Left lobe of liver (tissue), 2 donors: ENCODE data around the gene COX7A2L. TPM values are rescaled to one million over a fixed set of nuclear protein-coding genes. Genes with fewer than 3 reads are reported as not detected.
A peak's percentile ranks its signal among the peaks of the same experiment; 100 is the strongest.
"Not testable (repeated sequence)": the region's sequence is repeated elsewhere in the genome, so short reads cannot be mapped to it uniquely, and the experiment has no call there.

Experiments used
- ATAC-seq: fragments of 200-7000 bp; cut with Tn5 transposase; one replicate; pipeline ENCODE4 v1.9.1; 2020; ENCODE audit warnings: mild to moderate bottlenecking, moderate library complexity
- DNase-seq: peaks from one replicate; pipeline ENCODE4 v3.0.0-alpha.2; 2020; ENCODE audit warnings: low spot score
- total RNA-seq: library from RNA; stranded (reverse); gene quantifications from one replicate; pipeline ENCODE4 v1.2.1, GENCODE V29; 2021
- donor health status: DM: no; HTN: no; CAD: no; lungs with moderate emphysema.
- donor health status: DM: no; HTN: yes; CAD: no.

The COX7A2L gene, protein sequence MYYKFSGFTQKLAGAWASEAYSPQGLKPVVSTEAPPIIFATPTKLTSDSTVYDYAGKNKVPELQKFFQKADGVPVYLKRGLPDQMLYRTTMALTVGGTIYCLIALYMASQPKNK
- total RNA-seq: 38.5 TPM

DNA sequence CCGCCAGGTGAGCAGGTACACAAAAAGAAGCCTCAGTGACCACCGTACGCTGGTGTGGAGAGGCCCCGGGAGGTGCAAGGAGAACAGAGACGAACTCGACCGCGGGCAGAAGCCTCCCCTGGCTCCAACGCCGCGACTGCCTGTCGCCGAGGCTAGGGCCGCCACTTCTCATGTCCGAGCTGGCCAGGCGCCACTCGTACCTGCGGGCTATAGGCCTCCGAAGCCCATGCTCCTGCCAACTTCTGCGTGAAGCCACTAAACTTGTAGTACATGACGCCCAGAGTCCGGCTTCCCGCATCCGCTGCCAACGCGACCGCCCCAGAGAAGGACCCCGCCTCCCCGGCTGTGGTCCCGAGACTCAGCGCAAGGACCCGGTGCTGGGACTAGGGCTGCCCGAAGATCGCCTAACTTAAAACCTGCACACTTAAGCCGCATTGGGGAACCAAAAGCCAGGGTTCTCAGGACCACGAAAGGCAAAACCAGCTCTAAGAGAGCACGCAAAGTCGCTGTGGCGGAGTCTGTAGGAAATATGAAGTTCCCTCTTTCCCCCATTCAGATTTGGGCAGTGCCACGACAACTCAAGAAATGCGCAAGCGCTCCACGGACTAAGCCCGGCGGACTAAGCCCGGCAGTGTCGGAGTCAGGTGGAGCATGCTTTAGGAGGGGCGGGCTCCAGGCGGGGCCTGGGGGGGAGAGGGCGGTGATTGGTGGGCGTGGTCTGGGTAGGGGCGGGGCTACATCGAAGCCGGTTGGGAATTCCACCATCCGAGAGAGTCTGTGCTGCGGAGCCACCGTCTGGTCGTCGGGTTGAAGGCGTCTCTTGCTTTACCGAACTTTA lies at the start of gene COX7A2L:
COX7A2L (minus strand) TSS at position 328 of the 838 bp plus-strand sequence; CDS start at position 272, 56 bp downstream.
- ATAC-seq (peak; percentile 93), DNase-seq (peak; percentile 98)

DNA sequence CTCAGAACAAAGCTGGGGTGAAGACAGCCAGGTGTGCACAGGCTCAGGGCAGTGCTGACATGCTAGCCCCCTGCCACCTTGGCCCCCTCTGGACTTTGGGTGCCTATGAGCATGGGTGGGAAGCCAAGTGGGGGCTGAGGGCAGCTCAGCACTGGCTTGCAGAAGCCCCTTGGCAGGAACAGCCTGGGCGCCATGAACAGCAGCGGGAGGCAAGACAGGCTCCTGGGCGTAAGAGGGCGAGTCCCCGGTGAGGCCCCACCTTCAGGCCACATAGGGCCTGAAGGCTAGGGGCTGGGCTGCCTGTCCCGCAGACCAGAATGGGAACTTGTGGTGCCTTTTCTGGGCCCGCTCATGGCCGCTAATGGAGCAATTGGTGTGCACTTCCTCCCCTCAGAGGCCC lies 47.0 kb upstream of the COX7A2L start:
- ATAC-seq (no peak), DNase-seq (no peak)

DNA sequence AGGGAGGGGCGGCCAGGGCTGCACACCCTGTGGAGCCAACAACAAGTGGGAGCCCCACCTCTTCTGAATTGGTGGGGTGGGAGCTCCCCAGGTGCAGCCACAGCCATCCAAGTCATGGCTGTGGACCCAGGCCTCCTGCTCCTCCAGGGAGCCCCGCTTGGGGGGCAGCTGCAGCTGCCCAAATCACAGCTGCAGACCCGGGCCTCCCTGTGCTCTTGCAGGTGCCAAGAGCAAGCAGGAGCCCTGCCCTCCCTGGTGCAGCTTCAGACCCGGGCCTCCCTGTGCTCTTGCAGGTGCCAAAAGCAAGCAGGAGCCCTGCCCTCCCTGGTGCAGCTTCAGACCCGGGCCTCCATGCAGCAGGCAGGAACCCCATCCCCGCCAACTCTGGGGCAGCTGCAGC lies 46.5 kb upstream of the COX7A2L start:
- ATAC-seq: no peak
- DNase-seq: no peak

DNA sequence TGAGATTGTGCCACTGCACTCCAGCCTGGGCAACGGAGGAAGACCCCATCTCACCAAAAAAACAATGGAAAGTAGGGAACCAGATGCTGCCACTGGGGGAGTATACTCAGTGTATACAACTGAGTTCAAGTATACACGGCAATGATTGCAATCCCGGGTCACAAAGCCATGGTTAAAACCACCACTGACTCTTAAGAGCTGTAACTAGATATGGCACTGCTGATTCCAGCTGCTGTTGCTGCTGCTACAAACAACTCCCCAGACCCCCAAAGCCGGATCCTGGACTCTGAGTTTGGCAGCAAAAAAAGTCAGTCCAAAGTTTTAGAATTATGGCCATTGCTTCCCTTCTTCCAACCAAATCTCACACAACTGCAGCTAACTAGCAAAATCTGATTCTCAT lies 43.7 kb upstream of the COX7A2L start:
- ATAC-seq (no peak), DNase-seq (no peak)

DNA sequence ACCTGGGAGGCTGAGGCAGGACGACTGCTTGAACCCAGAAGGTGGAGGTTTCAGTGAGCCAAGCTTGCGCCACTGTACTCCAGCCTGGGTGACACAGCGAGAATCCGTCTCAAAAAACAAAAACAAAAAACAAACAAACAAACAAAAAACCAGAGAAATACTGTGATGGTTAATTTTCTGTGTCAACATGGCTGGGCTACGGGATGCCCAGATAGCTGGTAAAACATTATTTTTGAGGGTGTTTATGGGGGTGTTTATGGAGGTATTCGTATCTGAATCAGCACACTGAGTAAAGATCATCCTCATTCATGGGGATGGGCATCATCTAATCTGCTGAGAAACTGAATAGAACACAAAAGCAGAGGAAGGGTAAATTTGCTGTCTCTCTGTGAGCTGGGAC lies 40.8 kb upstream of the COX7A2L start:
- DNase-seq (no peak), ATAC-seq (no peak)

DNA sequence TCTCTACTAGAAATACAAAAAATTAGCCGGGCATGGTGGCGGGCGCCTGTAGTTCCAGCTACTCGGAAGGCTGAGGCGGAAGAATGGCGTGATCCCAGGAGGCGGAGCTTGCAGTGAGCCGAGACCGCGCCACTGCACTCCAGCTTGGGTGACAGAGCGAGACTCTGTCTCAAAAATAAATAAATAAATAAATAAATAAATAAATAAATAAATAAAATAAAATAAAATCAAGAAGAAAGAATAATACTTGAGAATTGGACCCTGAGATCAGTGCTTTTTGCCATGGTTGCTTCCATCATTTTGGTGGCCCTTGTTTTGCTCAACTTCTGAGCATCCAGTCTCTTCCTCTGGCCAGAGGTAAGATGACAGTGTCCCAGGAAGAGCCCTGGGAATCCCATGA lies 37.0 kb upstream of the COX7A2L start:
- not testable (repeated sequence) for ATAC-seq, DNase-seq

DNA sequence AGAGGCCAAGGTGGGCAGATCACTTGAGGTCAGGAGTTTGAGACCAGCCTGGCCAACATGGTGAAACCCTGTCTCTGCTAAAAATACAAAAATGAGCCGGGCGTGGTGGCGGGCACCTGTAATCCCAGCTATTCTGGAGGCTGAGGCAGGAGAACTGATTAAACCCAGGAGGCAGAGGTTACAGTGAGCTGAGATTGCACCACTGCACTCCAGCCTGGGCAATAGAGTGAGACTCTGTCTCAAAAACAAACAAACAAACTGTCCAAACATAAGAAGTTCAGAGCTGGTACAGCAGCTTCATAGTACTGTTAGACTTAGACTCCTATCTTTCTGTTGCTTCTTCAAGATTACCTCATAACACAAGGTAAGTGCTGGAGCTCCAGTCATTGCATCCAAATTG lies 32.3 kb upstream of the COX7A2L start:
- ATAC-seq, DNase-seq: not testable (repeated sequence)

DNA sequence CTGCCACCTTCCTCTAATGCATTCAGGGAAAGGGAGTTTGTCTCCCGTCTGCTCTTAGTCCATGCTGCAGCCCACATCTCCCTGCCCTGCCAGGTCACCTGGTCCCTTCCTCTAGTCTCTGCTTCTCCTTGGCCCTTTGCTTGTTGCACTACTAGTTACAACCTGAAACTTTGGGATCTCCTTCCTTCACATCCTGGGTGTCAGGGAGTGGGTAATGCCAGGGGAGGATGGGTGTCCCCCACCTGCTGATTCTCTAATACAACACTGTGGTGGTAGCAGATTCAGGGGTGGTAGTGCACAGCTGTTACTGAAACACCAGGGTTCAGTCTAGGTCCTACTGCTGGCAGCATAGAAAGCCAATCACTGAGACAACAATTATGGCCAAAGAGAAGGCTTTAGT lies 31.2 kb upstream of the COX7A2L start:
- DNase-seq (no peak), ATAC-seq (no peak)

DNA sequence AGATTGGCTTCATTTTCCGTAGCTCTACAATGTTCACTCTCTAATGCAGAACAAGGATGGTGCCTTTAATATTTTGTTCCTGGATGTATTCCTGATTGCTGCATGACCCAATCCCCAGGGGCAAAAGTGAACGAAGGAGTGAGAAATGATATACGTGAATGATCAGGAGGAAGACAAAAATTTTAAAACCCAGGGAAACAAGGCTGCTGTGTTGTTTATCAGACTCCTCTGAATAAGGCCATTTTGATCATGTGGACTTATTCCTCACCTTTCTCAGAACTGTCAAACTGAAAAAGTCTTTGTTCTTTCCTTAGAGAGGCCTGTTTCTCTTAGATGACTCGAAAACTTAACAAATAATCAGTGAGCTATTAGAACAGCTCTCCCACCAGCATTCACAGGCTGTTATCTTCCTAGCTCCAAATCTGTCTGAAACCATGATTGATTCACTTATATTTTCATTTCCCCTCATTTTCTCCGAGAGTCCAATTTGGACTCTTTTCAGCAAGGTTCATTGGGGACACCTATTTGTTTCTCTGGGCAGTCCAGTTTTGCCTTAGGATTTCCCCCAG lies 29.5 kb upstream of the COX7A2L start:
- ATAC-seq (no peak), DNase-seq (no peak)

DNA sequence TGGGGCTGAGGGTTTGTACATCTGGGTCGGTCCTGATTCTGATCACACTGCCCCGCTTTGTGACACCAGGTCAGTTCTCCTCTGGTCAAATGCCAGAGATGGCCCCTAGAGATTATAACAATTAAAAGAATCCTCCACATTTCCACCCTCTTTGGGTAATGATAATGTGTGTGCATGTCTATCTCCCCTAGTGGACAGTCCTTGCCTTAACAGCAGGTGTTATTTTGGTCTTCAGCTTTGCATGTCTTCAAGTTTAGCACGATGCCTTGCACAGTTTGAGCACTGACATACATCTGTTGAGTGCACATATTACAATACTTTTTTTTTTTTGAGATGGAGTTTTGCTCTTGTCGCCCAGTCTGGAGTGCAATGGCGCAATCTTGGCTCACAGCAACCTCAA lies 25.7 kb upstream of the COX7A2L start:
- no peak for DNase-seq
- ATAC-seq: no peak

DNA sequence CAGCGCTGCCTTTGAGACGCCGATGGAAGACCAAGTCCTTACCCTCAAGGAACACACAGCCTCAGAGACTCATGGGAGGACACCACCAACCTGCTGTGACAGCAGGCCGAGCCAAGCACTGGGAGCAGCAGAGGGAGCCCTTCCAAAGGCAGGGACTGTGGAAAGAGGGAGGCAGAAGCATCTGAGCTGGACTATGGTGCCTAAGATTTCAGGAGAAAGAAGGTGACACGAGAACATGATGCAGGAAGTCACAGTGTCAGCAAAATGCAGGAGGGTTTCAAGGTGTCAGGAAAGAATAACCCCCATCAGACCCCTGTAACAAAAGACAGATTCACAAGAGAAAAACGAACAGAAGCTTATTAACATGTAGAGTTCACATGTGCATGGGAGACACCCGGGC lies 24.2 kb upstream of the COX7A2L start:
- ATAC-seq: peak; percentile 50
- no peak for DNase-seq

DNA sequence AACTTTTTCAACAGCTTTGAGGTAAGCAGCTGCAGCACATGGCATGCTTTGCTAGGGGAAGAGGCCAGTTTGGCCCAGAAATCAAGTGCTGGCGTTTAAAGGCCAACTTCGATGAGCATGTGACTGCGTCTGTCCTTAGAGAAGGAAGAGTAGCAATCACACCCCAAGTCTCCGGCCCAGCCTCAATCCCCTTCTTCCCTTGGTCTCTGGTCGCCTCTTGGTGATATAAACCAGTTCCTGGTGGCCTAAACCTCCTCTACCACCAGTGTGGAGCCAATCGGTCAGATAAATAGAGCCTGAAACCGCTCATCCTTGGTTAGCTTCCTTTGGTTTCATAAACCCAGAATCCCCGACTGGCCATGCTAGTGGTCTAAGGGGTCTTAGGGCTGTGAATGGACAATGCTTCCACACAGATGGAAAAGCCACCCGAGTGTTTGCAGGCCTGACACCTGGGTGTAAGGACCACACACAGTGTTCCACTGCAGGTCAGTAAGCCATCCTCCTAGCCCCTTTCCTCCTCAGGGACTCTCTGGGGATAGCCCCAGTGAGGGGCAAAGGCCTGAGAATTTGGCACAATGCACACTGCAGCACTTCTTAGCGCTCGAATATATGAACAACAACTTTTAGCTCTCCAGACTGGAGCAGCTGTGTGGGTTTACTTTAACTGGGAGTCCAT lies 23.0 kb upstream of the COX7A2L start:
- ATAC-seq: no peak

DNA sequence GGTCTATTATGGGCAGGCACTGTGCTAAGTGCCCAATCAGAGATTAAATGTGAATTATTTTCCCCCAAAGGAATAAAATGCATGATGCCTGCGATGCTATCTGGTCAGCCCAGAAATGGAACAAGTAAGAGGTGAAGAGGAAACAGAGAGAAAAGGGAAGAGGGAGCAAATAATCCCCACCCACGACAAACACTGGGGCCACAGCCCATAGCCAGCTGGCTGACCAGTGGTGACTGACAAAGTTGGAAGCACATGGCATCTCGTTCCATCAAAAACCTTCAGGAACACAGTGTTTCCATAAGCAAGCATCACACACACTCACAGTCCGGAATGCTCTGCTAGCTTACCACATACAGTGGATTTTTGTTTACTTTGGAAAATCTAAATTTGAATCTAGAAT lies 21.1 kb upstream of the COX7A2L start:
- no peak for ATAC-seq
- no peak for DNase-seq

More for the DNA sequence above, 23.0 kb upstream of the COX7A2L start:
- DNase-seq: no peak

DNA sequence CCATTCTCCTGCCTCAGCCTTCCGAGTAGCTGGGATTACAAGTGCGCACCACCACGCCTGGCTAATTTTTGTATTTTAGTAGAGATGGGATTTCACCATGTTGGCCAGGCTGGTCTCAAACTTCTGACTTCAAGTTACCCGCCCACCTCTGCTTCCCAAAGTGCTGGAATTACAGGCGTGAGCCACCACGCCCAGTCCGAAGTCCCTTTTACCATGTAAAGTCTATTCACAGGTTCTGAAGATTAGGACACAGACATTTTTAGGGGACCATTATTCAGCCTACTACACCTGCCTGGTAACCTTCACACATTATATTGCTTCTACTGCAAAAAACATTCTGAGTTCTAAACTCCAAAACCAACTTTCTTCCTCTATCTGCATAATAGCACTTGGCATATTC lies 19.0 kb upstream of the COX7A2L start:
- not testable (repeated sequence) for DNase-seq

DNA sequence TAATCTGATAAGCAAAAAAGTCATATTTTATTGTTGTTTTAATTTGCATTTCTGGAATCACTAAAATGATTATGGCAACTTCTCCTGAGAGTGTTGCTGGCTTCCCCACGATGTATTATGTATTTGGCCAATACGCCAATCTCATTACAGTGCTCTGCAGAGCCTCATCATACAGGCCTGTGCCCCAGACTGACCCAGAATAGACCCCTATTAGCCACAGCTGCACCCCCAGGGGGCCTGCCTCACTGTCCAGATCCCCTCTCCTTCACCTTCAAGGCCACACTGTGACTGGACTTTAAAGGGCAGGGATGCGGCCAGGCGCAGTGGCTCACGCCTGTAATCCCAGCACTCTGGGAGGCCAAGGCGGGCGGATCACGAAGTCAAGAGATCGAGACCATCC lies 17.4 kb upstream of the COX7A2L start:
- no peak for ATAC-seq
- DNase-seq: no peak

More for the DNA sequence above, 19.0 kb upstream of the COX7A2L start:
- not testable (repeated sequence) for ATAC-seq

DNA sequence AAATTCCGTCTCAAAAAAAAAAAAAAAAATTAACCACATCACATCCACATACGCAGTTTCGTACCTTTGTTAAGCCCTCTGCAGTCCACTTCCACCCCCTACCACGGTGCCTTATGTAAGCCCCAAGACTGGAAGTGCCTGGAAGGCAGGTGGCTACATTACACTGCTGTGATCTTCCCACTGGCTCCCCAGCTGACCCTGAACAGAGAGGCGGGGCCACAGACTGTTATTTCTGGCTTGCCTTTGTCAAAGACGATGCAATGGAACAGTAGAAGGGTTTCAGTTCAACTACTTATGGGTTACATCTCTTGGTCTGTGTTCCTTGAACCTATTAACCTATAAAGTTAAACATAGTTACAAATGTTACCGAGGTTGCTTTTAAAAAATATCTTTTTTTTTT lies 15.7 kb upstream of the COX7A2L start:
- DNase-seq (no peak), ATAC-seq (no peak)

DNA sequence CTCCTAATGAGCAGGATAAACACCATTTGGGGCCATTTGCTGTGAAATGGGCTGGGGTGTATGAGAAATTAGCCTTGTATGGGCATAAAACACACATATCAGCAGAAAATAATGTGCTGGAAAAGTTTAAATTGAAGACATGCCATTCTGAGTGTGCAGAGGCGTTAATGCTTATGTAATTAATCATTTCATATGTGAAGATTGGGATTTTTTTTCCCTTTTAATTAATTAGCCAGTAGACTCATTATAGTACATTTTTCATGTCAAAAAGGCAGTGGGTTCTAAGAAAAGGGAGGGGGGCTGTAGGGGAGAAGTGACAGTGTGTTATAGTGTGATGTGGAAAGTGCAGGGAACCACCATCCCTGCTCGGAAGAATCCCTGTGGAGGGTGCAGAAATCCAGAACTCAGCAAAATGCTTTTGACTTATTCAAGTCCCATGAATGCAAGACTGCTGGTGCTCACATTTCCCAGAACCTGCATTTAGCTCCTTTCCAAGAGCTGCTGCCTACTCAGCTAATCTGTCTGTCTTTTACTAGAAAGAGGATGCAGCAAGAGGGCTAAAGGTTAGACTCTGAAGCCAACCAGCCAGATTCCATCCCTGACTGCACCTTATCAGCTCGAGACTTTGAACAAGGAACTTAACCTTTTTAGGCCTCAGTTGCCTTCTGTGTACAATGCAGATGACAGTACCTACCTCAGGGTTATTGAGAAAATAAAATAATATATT lies 11.6 kb upstream of the COX7A2L start:
- DNase-seq (no peak), ATAC-seq (no peak)

DNA sequence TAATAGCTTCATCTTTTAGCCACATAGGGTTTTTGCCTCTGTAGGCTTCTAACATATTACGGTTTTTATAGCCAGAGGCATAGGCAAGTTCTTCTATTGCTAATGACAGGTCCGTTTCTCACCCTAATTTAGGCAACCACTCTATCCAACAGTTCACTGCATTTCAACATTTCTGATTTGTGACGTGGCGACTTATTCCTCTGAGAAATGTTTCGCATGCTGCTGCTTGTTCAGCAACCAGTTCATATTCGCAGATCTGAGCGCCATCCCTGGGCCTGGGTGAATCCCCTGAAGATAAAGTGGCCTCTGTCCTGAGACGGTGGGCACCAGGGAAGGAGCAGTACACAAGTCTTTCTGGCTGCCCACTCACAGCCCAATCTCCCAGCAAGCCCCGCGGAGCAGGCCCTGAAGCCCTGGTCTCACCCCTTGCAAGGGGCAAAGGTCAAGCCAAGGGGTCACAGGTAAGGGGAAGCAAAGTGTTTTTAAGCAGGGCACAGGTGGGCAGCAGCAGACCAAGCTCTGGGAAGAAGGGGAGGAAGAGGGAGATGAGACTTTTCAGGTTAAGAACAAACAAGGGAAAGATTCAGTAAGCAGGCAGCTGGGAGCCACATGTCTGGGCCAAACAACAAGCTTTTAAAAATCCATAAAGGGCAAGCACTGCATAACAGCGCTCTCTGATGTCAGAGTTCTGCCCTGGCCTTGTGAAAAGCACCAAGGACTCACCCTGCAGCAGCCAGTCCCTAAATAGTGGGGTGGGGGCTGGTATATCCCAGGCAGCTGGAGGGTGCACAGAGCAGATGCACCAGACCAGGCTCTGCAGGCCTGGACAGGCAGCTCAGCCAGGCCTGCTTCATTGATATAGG lies 10.8 kb upstream of the COX7A2L start:
- DNase-seq: no peak
- ATAC-seq: peak; percentile 51

DNA sequence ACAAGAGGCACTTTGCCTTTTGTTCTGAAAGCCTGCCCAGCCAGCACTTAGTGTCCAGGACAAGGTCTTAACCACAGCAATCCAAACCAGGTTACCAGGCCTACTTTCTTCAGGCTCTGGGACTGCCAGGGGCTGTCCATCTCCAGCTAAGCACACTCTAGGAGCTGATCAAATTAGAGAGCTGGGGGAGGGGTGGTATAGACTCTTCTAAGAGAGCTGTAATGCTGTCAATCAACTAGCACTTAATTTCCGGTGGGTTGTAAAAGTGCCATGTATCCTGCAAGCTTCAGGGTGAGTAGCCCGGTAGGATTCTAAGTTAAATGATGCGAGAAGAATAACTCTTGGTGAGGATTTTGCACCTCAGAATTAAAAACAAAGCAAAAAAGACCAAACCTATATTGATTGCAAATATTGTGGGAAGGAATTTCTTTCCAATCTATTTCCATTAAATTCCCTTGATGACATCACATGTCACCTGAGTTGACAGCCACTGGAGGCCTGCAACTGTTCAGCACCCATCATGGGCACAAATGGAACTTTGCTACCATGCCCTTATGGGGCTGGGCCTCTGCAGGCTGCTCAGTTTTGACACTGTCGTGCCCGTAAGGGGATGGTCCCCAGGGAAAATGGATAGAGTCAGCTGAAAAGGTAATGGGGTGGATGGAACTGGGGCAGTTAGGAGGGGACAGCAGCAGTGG lies 8.7 kb upstream of the COX7A2L start:
- ATAC-seq (no peak), DNase-seq (no peak)
